Measurements from ENCODE around the gene NFKBIA. TPM values are rescaled to one million over a fixed set of nuclear protein-coding genes. Genes with fewer than 3 reads are reported as not detected.

NFKBIA gene
- total and polyA plus RNA-seq, 2 of the 8 experiments (the other 6 are each of a cell fraction or from before 2014, with no cell fraction given), result 25.9 to 49.7 TPM

- TF ChIP-seq, protein P1, sequence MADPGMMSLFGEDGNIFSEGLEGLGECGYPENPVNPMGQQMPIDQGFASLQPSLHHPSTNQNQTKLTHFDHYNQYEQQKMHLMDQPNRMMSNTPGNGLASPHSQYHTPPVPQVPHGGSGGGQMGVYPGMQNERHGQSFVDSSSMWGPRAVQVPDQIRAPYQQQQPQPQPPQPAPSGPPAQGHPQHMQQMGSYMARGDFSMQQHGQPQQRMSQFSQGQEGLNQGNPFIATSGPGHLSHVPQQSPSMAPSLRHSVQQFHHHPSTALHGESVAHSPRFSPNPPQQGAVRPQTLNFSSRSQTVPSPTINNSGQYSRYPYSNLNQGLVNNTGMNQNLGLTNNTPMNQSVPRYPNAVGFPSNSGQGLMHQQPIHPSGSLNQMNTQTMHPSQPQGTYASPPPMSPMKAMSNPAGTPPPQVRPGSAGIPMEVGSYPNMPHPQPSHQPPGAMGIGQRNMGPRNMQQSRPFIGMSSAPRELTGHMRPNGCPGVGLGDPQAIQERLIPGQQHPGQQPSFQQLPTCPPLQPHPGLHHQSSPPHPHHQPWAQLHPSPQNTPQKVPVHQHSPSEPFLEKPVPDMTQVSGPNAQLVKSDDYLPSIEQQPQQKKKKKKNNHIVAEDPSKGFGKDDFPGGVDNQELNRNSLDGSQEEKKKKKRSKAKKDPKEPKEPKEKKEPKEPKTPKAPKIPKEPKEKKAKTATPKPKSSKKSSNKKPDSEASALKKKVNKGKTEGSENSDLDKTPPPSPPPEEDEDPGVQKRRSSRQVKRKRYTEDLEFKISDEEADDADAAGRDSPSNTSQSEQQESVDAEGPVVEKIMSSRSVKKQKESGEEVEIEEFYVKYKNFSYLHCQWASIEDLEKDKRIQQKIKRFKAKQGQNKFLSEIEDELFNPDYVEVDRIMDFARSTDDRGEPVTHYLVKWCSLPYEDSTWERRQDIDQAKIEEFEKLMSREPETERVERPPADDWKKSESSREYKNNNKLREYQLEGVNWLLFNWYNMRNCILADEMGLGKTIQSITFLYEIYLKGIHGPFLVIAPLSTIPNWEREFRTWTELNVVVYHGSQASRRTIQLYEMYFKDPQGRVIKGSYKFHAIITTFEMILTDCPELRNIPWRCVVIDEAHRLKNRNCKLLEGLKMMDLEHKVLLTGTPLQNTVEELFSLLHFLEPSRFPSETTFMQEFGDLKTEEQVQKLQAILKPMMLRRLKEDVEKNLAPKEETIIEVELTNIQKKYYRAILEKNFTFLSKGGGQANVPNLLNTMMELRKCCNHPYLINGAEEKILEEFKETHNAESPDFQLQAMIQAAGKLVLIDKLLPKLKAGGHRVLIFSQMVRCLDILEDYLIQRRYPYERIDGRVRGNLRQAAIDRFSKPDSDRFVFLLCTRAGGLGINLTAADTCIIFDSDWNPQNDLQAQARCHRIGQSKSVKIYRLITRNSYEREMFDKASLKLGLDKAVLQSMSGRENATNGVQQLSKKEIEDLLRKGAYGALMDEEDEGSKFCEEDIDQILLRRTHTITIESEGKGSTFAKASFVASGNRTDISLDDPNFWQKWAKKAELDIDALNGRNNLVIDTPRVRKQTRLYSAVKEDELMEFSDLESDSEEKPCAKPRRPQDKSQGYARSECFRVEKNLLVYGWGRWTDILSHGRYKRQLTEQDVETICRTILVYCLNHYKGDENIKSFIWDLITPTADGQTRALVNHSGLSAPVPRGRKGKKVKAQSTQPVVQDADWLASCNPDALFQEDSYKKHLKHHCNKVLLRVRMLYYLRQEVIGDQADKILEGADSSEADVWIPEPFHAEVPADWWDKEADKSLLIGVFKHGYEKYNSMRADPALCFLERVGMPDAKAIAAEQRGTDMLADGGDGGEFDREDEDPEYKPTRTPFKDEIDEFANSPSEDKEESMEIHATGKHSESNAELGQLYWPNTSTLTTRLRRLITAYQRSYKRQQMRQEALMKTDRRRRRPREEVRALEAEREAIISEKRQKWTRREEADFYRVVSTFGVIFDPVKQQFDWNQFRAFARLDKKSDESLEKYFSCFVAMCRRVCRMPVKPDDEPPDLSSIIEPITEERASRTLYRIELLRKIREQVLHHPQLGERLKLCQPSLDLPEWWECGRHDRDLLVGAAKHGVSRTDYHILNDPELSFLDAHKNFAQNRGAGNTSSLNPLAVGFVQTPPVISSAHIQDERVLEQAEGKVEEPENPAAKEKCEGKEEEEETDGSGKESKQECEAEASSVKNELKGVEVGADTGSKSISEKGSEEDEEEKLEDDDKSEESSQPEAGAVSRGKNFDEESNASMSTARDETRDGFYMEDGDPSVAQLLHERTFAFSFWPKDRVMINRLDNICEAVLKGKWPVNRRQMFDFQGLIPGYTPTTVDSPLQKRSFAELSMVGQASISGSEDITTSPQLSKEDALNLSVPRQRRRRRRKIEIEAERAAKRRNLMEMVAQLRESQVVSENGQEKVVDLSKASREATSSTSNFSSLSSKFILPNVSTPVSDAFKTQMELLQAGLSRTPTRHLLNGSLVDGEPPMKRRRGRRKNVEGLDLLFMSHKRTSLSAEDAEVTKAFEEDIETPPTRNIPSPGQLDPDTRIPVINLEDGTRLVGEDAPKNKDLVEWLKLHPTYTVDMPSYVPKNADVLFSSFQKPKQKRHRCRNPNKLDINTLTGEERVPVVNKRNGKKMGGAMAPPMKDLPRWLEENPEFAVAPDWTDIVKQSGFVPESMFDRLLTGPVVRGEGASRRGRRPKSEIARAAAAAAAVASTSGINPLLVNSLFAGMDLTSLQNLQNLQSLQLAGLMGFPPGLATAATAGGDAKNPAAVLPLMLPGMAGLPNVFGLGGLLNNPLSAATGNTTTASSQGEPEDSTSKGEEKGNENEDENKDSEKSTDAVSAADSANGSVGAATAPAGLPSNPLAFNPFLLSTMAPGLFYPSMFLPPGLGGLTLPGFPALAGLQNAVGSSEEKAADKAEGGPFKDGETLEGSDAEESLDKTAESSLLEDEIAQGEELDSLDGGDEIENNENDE (IDR thresholded peaks at IDR 0.05; ENCODE audit: insufficient replicate concordance, low read length), result no peak
- TF ChIP-seq MAX (IDR thresholded peaks at IDR 0.05) (no peak), NANOG (IDR thresholded peaks at IDR 0.05; ENCODE audit: insufficient read depth, low read depth, low read length, poor library complexity, severe bottlenecking) (no peak), POLR2A (IDR thresholded peaks at IDR 0.05; ENCODE audit: control extremely low read depth in 1 of 2, low read depth in 2 of 2, low read length in 2 of 2) (no peak), CEBPB (IDR thresholded peaks at IDR 0.05; ENCODE audit: low read depth, low read length) (no peak), KDM4A (IDR thresholded peaks at IDR 0.05; ENCODE audit: low read depth, low read length, severe bottlenecking) (no peak), TCF12 (IDR thresholded peaks at IDR 0.05; ENCODE audit: low read depth, low read length) (no peak), SIX5 (IDR thresholded peaks at IDR 0.05; ENCODE audit: low read depth, low read length) (no peak)
- TF ChIP-seq, protein P2, sequence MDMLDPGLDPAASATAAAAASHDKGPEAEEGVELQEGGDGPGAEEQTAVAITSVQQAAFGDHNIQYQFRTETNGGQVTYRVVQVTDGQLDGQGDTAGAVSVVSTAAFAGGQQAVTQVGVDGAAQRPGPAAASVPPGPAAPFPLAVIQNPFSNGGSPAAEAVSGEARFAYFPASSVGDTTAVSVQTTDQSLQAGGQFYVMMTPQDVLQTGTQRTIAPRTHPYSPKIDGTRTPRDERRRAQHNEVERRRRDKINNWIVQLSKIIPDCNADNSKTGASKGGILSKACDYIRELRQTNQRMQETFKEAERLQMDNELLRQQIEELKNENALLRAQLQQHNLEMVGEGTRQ (IDR thresholded peaks at IDR 0.05; ENCODE audit: low read length), result no peak
Measured at GRCh38 chr14:35398071-35398584, 6.4 kb downstream of the NFKBIA start (continued).

Measured in H1 (cell line).